Large intestine (tissue), 3 donors: ENCODE measurements around the gene ERMARD. TPM values are rescaled to one million over a fixed set of nuclear protein-coding genes. Genes with fewer than 3 reads are reported as not detected.

ENCODE experiments used
- DNase-seq, 2 donors: peaks; one replicate each; pipeline versions ENCODE4 v3.0.0 to v3.0.0-alpha.2; 2013
- H3K27ac ChIP-seq: one replicate; pipeline ENCODE4 v1.5.1; 2013; ENCODE audit warnings: low read length
- H3K27me3 ChIP-seq: 2 replicates; pipeline ENCODE4 v1.6.1; 2013; ENCODE audit warnings: low read length; ENCODE audit not compliant: control insufficient read depth, insufficient read depth
- H3K36me3 ChIP-seq: 2 replicates; pipeline ENCODE4 v1.6.1; 2013; ENCODE audit warnings: low read length; ENCODE audit not compliant: control insufficient read depth, insufficient read depth
- H3K4me1 ChIP-seq: one replicate; pipeline ENCODE4 v1.6.1; 2013; ENCODE audit warnings: low read length; ENCODE audit not compliant: control insufficient read depth, insufficient read depth
- H3K4me3 ChIP-seq: one replicate; pipeline ENCODE4 v1.5.1; 2013; ENCODE audit warnings: low read length
- H3K9me3 ChIP-seq: one replicate; pipeline ENCODE4 v1.6.1; 2013; ENCODE audit warnings: mild to moderate bottlenecking, low read depth, low read length, moderate library complexity; ENCODE audit not compliant: control insufficient read depth
- WGBS: methylation state at CpG from one replicate; pipeline ENCODE4 v1.1.5; 2013; ENCODE audit warnings: low lambda C conversion rate; ENCODE audit not compliant: insufficient coverage; 5-methylcytosine and 5-hydroxymethylcytosine counted together
- polyA plus RNA-seq: library from polyadenylated mRNA; unstranded; fragments of 120-200 nt; gene quantifications from one replicate; pipeline ENCODE4 v1.2.1, GENCODE V29; 2013

ERMARD gene
- polyA plus RNA-seq, 1 donor = 25.6 TPM

DNA sequence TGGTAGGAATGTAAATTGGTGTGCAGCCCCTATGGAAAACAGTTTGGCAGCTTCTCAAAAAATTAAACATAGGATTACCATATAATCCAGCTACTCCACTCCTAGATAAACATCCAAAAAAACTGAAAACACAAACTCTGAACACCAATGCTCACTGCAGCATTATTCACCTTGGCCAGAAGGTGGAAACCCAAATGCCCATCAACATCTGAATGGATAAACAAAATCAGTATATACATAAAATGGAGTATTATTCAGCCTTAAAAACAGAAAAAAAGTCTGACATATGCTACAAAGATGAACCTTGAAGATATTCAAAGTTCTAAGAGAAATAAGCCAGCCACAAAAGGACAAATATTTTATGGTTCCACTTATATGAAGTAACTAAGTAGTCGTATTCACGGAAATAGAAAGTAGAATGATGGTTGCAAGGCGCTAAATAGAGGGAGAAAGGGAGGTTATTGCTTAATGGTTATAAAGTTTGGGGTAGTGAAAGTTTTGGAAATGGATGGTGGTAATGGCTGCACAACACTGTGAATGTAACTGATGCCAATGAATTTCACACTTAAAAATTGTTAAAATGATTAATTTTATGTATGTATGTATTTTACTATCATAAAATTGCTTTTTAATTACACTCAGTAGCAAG, 31.1 kb upstream of the ERMARD start:
- H3K27me3 ChIP-seq = no peaks in the 10 kb centered on the region
- WGBS = 93% methylated on average over 3 of the region's 3 CpGs
- DNase-seq = no peak
- peaks cover 6% of the 10 kb centered on the region for H3K4me1 ChIP-seq
- H3K27ac ChIP-seq = no peak overlapping the region
- H3K4me3 ChIP-seq = no peak overlapping the region
- H3K9me3 ChIP-seq = no peaks in the 10 kb centered on the region
- H3K36me3 ChIP-seq = peaks cover 28% of the 10 kb centered on the region

- peak; percentile 38 to 66 for DNase-seq
- peaks cover 11% of the 10 kb centered on the region for H3K36me3 ChIP-seq
- peak overlapping the region; percentile 90 for H3K27ac ChIP-seq
- no peaks in the 10 kb centered on the region for H3K27me3 ChIP-seq
- WGBS = 0% methylated on average over 1 of the region's 22 CpGs
- H3K4me3 ChIP-seq = peak overlapping the region; percentile 80
- H3K4me1 ChIP-seq = peaks cover 6% of the 10 kb centered on the region
- H3K9me3 ChIP-seq = no peaks in the 10 kb centered on the region
These were observed 28.8 kb upstream of the ERMARD start for GRCh38 chr6:169722362-169723199.

DNA sequence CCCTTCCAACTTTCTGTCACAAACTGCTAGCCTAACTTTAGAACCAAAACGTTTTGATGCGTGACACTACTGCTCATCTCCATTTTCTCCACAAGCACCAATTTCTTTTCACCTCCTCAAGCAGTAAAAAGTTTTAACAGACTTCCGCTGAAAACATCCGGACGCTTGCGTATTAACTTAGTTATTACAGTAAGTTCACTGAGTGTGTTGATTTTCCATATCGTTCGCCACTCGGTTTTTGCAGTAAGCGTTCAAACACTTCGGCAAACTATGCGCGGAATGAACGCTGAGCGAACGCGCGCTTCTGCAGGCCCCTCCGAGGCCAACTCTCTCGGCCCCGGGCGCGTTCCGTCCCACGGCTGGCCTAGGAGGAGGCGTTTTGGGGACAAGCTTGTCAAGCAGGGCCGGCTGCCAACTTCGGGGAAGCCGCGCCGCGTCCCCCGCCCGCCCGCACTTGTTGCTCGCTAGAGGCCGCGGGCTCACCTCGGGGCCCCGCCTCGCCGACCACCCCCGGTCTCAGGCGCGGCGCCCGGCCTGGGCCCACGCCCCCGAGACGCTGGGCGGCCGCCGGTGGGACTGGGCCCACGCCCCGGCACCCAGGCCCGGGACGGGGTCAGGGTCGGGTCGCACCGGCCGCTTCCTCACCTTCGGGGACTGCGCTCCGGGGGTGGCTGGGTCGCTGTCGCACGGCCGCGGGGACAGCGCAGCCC, 28.1 kb upstream of the ERMARD start:
- H3K36me3 ChIP-seq = peaks cover 9% of the 10 kb centered on the region

GRCh38 chr6:169723991-169724493, 27.4 kb upstream of the ERMARD start:
- H3K36me3 ChIP-seq = peaks cover 6% of the 10 kb centered on the region
- H3K9me3 ChIP-seq = no peaks in the 10 kb centered on the region
- peak; percentile 9 to 73 for DNase-seq
- H3K27me3 ChIP-seq = no peaks in the 10 kb centered on the region
- H3K27ac ChIP-seq = no peak overlapping the region
- no peak overlapping the region for H3K4me3 ChIP-seq
- peaks cover 6% of the 10 kb centered on the region for H3K4me1 ChIP-seq
- no CpG with 5 or more reads among the region's 89 CpGs for WGBS

More for the DNA sequence above, 28.1 kb upstream of the ERMARD start:
- WGBS = no CpG with 5 or more reads among the region's 70 CpGs
- H3K4me1 ChIP-seq = peaks cover 6% of the 10 kb centered on the region
- H3K27ac ChIP-seq = peak overlapping the region; percentile 90
- H3K27me3 ChIP-seq = no peaks in the 10 kb centered on the region
- no peaks in the 10 kb centered on the region for H3K9me3 ChIP-seq
- peak; percentile 56 to 82 for DNase-seq
- peak overlapping the region; percentile 80 for H3K4me3 ChIP-seq

DNA sequence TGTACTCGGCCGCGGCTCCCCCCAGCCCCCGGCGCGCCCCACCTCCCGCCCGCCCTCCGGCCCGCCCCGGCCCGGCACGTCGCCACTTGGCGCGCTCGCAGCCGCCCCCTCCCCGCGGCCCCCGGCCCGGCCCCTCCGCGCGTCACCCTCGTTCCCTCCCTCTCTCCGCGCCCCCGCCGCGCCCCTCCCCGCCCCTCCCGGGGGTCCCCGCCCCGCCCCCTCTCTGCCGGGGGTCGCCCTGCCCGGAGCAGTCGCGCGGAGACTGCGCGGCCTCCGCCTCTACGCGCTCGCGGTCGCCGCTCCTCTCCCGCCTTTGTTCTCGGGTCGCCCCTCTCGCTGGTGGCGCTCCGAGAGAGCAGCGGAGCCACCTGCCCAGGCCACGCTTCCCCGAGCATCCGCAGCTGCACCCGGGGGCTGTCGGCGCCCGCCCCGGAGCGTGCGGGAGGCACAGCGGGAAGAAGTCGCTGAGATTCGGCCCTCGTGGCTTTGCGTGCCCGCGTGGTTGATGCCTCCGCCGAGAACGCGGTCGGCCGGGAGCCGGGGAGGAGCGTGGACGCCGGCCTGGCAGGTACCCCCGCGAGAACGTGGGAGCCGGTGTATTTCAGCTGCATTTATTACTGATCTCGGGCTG, 26.8 kb upstream of the ERMARD start, which contains the start of gene PHF10:
Gene PHF10 (minus strand): TSS at position 7 of the 631 bp plus-strand sequence. CDS start 569 bp downstream, outside the sequence.
- H3K4me3 ChIP-seq = peak within 1 kb of the TSS; percentile 80
- H3K27me3 ChIP-seq = no peaks in the 10 kb centered on the region
- H3K27ac ChIP-seq = peak within 1 kb of the TSS; percentile 90
- H3K9me3 ChIP-seq = no peaks in the 10 kb centered on the region
- H3K36me3 ChIP-seq = peaks cover 3% of the 10 kb centered on the region
- peaks cover 6% of the 10 kb centered on the region for H3K4me1 ChIP-seq
- DNase-seq = peak; percentile 23 to 85
- no CpG with 5 or more reads among the region's 89 CpGs for WGBS

- Histone ChIP-seq H3K27ac (peak overlapping the region; percentile 89), H3K36me3 (no peaks in the 10 kb centered on the region), H3K4me3 (peak overlapping the region; percentile 69), H3K4me1 (peaks cover 6% of the 10 kb centered on the region), H3K27me3 (no peaks in the 10 kb centered on the region), H3K9me3 (no peaks in the 10 kb centered on the region)
- WGBS = 13% methylated on average over 8 of the region's 29 CpGs
- peak; percentile 24 to 74 for DNase-seq
These were observed 26.0 kb upstream of the ERMARD start for GRCh38 chr6:169725125-169726048.

GRCh38 chr6:169726049-169726400, 25.4 kb upstream of the ERMARD start:
- H3K9me3 ChIP-seq = no peaks in the 10 kb centered on the region
- no peaks in the 10 kb centered on the region for H3K36me3 ChIP-seq
- H3K27me3 ChIP-seq = no peaks in the 10 kb centered on the region
- H3K4me3 ChIP-seq = no peak overlapping the region
- H3K27ac ChIP-seq = no peak overlapping the region
- no peak for DNase-seq
- WGBS = no CpG with 5 or more reads among the region's 1 CpG
- peaks cover 6% of the 10 kb centered on the region for H3K4me1 ChIP-seq

GRCh38 chr6:169726963-169727362, 24.5 kb upstream of the ERMARD start:
- no peak overlapping the region for H3K27ac ChIP-seq
- H3K4me3 ChIP-seq = no peak overlapping the region
- no peaks in the 10 kb centered on the region for H3K9me3 ChIP-seq
- H3K4me1 ChIP-seq = peaks cover under 1% of the 10 kb centered on the region
- no peak for DNase-seq
- H3K36me3 ChIP-seq = no peaks in the 10 kb centered on the region
- no peaks in the 10 kb centered on the region for H3K27me3 ChIP-seq

- H3K4me1 ChIP-seq = no peaks in the 10 kb centered on the region
- no peaks in the 10 kb centered on the region for H3K36me3 ChIP-seq
- no peak for DNase-seq
- no peaks in the 10 kb centered on the region for H3K27me3 ChIP-seq
- no peak overlapping the region for H3K4me3 ChIP-seq
- H3K9me3 ChIP-seq = no peaks in the 10 kb centered on the region
- no peak overlapping the region for H3K27ac ChIP-seq
These were observed 21.5 kb upstream of the ERMARD start for GRCh38 chr6:169729961-169730360.
